Middle frontal gyrus (tissue), 1 donor: ENCODE measurements around the gene CHFR.
"Not testable (repeated sequence)": the region's sequence is repeated elsewhere in the genome, so short reads cannot be mapped to it uniquely, and the experiment has no call there.

ENCODE experiments used
- DNase-seq: peaks from one replicate; pipeline ENCODE4 v3.0.0-alpha.2; 2015; ENCODE audit warnings: low spot score; ENCODE audit errors: extremely low spot score

Gene CHFR

GRCh38 chr12:132874620-132875019 is 12.8 kb downstream of the CHFR start:
- DNase-seq, result not testable (repeated sequence)

GRCh38 chr12:132874175-132874574 is 13.2 kb downstream of the CHFR start:
- DNase-seq, result no peak

GRCh38 chr12:132873724-132874123 is 13.7 kb downstream of the CHFR start:
- DNase-seq, result no peak

GRCh38 chr12:132872975-132873421 is 14.4 kb downstream of the CHFR start:
- no peak for DNase-seq

GRCh38 chr12:132872073-132872855 is 15.1 kb downstream of the CHFR start:
- no peak for DNase-seq

- DNase-seq, result no peak
These were observed 17.9 kb downstream of the CHFR start for GRCh38 chr12:132869551-132869950.

GRCh38 chr12:132866251-132866828 is 21.1 kb downstream of the CHFR start:
- no peak for DNase-seq

- DNase-seq, result no peak
These were observed 25.8 kb downstream of the CHFR start for GRCh38 chr12:132861558-132861957.

- no peak for DNase-seq
These were observed 28.6 kb downstream of the CHFR start for GRCh38 chr12:132858718-132859266.

- DNase-seq, result not testable (repeated sequence)
These were observed 30.4 kb downstream of the CHFR start for GRCh38 chr12:132857019-132857418.

GRCh38 chr12:132856581-132856980 is 30.8 kb downstream of the CHFR start:
- DNase-seq, result no peak

GRCh38 chr12:132855211-132855610 is 32.2 kb downstream of the CHFR start:
- not testable (repeated sequence) for DNase-seq

GRCh38 chr12:132853285-132854092 is 33.9 kb downstream of the CHFR start:
- DNase-seq, result no peak

- DNase-seq, result no peak
These were observed 34.9 kb downstream of the CHFR start for GRCh38 chr12:132852496-132852895.

GRCh38 chr12:132851465-132851864 is 35.9 kb downstream of the CHFR start:
- DNase-seq, result no peak

GRCh38 chr12:132850291-132850690 is 37.1 kb downstream of the CHFR start:
- DNase-seq, result no peak

- DNase-seq, result no peak
These were observed 38.9 kb downstream of the CHFR start for GRCh38 chr12:132848521-132848920.

GRCh38 chr12:132847363-132848356 is 39.7 kb downstream of the CHFR start:
- DNase-seq, result no peak

- not testable (repeated sequence) for DNase-seq
These were observed 42.7 kb downstream of the CHFR start for GRCh38 chr12:132844681-132845080.

- no peak for DNase-seq
These were observed 44.9 kb downstream of the CHFR start for GRCh38 chr12:132842449-132843045.
